Body of pancreas (tissue), 4 donors: ENCODE data around the gene XDH. TPM values are rescaled to one million over a fixed set of nuclear protein-coding genes. Genes with fewer than 3 reads are reported as not detected.

ENCODE experiments used
- ATAC-seq: fragments of 150-250 bp; one replicate; pipeline ENCODE4 v1.9.1; 2016
- DNase-seq, 4 donors: peaks; one replicate each; pipeline ENCODE4 v3.0.0-alpha.2; 2019
- H3K27ac ChIP-seq, 4 donors: fragments of 200-600 bp; sonication (generic); 1 replicate in 3 of 4; 2 replicates in 1 of 4; pipeline versions ENCODE4 v1.5.1 to v1.6.1; 2016 to 2019; ENCODE audit warnings: mild to moderate bottlenecking in 1 of 4, mixed read lengths in 1 of 4, moderate library complexity in 1 of 4
- H3K27me3 ChIP-seq, 2 donors: fragments of 200-600 bp; sonication (generic); one replicate each; pipeline ENCODE4 v1.6.0; 2016; ENCODE audit warnings: mild to moderate bottlenecking in 1 of 2
- H3K36me3 ChIP-seq, 2 donors: fragments of 200-600 bp; sonication (generic); replicated peaks in 1 of 2; 2 replicates each; pipeline ENCODE4 v1.5.1; 2016; ENCODE audit warnings: low read depth in 2 of 2; ENCODE audit not compliant: insufficient read depth in 1 of 2
- H3K4me1 ChIP-seq: fragments of 200-600 bp; sonication (generic); one replicate; pipeline ENCODE4 v1.6.0; 2016
- H3K4me3 ChIP-seq, 2 donors: fragments of 200-600 bp; sonication (generic); 1 replicate in 1 of 2; 2 replicates in 1 of 2; pipeline ENCODE4 v1.5.1; 2016 to 2019
- H3K9me3 ChIP-seq, 3 donors: fragments of 200-600 bp; sonication (generic); 1 replicate in 2 of 3; 2 replicates in 1 of 3; pipeline ENCODE4 v1.5.1; 2016
- CTCF ChIP-seq, 7 experiments: fragments of 450-650 bp in 4 of 7; fragments of 200-600 bp in 3 of 7; sonication (generic) in 3 of 7; IDR thresholded peaks; one replicate each; pipeline ENCODE4 v1.5.1; 2016 to 2019; ENCODE audit warnings: antibody characterized with exemption in 7 of 7
- POLR2A ChIP-seq, 3 donors: fragments of 450-650 bp; IDR thresholded peaks; one replicate each; pipeline ENCODE4 v1.6.1; 2016; ENCODE audit warnings: antibody characterized with exemption in 3 of 3, mild to moderate bottlenecking in 2 of 3
- WGBS, 2 donors: methylation state at CpG; one replicate each; pipeline ENCODE4 v1.1.5; 2017; 5-methylcytosine and 5-hydroxymethylcytosine counted together
- intact Hi-C: fragments of 100-400 bp; cut with DNase I; formaldehyde crosslinking; loops from one replicate; pipeline ENCODE4 v1.15.1; 2023
- total RNA-seq, 2 donors: library from RNA; depleted of rRNA; stranded (reverse); fragments of >200 nt; gene quantifications; one replicate each; pipeline ENCODE4 v1.1.0, GENCODE V29; 2016

Gene XDH
- total RNA-seq, 2 donors from 2014 or later: 0.78 to 4.9 TPM

- intact Hi-C loops: no loop called here
Observed at GRCh38 chr2:31366733-31367132, 47.8 kb downstream of the XDH start.

GRCh38 chr2:31365834-31366505, 48.6 kb downstream of the XDH start:
- Histone ChIP-seq H3K27ac (no peak overlapping the region), H3K4me3 (no peak overlapping the region), H3K9me3 (no peaks in the 10 kb centered on the region), H3K27me3 (no peaks in the 10 kb centered on the region), H3K4me1 (no peaks in the 10 kb centered on the region), H3K36me3 (no peaks in the 10 kb centered on the region)
- TF ChIP-seq CTCF (IDR thresholded peaks at IDR 0.05) (no peak), POLR2A (IDR thresholded peaks at IDR 0.05) (no peak)
- no peak for ATAC-seq
- intact Hi-C loops: no loop called here
- 87 to 93% methylated on average over 9 of the region's 9 CpGs for WGBS, 2 donors
- no peak for DNase-seq

More at GRCh38 chr2:31366733-31367132, 47.8 kb downstream of the XDH start:
- no peak for TF ChIP-seq POLR2A (IDR thresholded peaks at IDR 0.05)
- no peak for TF ChIP-seq CTCF (IDR thresholded peaks at IDR 0.05)
- Histone ChIP-seq H3K9me3 (no peaks in the 10 kb centered on the region), H3K4me1 (no peaks in the 10 kb centered on the region), H3K36me3 (no peaks in the 10 kb centered on the region), H3K27ac (no peak overlapping the region), H3K4me3 (no peak overlapping the region), H3K27me3 (no peaks in the 10 kb centered on the region)
- ATAC-seq (no peak), DNase-seq (no peak)
- 69 to 76% methylated on average over 2 to 3 of the region's 4 CpGs for WGBS, 2 donors

DNA sequence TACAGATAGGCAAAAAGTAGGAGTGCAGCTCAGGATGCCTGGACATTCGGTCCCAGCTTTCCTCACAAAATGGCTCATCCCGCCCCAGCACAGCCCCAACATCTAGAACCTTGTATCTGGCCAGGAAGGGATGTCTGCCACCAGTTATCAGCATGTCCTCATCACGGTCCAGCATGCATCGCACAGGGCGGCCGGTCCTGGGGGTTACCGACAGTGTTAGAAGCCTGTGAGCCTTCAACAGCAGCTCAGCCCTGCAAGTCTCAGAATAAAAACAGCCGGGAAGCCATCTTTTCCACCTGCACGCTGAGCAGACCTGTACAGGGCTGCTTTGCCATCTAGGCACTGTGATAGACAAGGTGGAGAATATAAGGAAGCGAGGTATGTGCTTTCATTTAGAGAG, 49.2 kb downstream of the XDH start:
- no peak for DNase-seq
- Histone ChIP-seq H3K36me3 (no peaks in the 10 kb centered on the region), H3K27ac (no peak overlapping the region), H3K4me3 (no peak overlapping the region), H3K27me3 (no peaks in the 10 kb centered on the region), H3K4me1 (no peaks in the 10 kb centered on the region), H3K9me3 (no peaks in the 10 kb centered on the region)
- intact Hi-C loops: no loop called here
- WGBS, 2 donors: 85 to 92% methylated on average over 8 of the region's 10 CpGs
- no peak for TF ChIP-seq POLR2A (IDR thresholded peaks at IDR 0.05)
- no peak for TF ChIP-seq CTCF (IDR thresholded peaks at IDR 0.05)
- ATAC-seq: no peak

GRCh38 chr2:31363956-31364750, 50.4 kb downstream of the XDH start:
- intact Hi-C loops: no loop called here
- Histone ChIP-seq H3K27me3 (no peaks in the 10 kb centered on the region), H3K4me3 (no peak overlapping the region), H3K27ac (no peak overlapping the region), H3K9me3 (no peaks in the 10 kb centered on the region), H3K36me3 (no peaks in the 10 kb centered on the region), H3K4me1 (no peaks in the 10 kb centered on the region)
- TF ChIP-seq POLR2A (IDR thresholded peaks at IDR 0.05) (no peak), CTCF (IDR thresholded peaks at IDR 0.05) (no peak)
- DNase-seq: no peak
- no peak for ATAC-seq
- WGBS, 2 donors: 83 to 88% methylated on average over 15 of the region's 15 CpGs
